GM21515 (cell line): ENCODE data around the gene PDCD1LG2.

ENCODE experiments used
- ATAC-seq: cut with Tn5 transposase; IDR thresholded peaks from one replicate; pipeline ENCODE4 v1.9.1; 2021; ENCODE audit not compliant: unreplicated experiment

The PDCD1LG2 gene

DNA sequence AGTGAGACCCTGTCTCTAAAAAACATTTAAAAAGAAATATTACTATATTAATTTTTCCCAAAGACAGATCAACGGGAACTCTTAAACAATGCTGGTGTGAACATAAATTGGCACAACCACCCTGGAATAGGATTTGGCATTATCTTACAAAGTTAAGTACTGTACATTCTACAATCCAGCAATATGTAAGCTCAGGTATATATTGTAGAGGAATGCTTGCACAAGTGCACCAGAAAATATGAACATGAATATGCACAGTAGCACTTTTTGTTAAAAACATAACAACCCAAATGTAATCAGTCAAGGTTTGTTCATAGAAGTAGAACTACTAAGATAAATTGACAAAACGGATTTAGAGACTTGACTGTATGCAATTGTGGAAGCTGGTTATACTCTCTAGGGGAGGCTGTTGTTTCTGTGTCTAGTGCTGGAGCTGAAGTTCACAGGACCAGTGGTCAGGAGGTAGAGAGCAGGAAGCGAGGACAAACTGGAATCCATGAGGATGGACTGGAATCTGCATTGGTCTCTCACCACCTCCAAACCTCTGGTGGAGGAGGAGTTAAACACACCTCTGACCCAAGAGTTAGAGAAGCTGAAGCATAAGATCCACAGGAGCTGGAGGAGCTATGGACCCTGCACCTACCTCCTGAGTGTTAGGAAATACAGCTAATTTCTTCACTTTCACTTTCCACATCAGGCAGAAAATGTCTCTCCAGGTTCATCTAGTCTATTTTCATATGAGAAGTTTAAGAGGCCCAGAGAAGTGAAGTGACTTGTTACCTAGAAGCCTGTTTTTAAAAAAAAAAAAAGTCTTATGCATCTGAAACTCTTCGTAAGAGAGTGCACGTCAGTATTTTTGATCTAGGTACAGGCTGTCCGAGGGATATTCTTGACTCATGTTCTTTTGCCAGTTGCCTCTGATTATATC is 98.2 kb downstream of the PDCD1LG2 start:
- ATAC-seq, result peak; percentile 48

DNA sequence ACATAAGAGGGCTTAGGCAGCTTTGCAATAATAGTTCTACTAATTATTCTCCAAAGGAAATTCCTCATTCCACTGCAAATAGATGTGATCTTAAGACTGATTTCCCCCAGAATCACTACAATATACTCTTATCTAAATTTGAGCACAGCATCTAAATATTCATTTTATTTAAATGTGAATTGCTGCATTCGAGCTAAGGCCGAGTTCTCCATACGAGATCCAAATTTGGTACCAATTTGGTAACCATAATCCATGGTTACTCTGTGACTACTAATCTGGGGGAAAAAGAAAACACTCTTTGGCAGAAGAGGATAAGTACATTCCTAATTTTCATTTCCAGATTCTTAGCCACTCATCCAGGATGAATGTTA is 98.9 kb downstream of the PDCD1LG2 start:
- ATAC-seq, result no peak

DNA sequence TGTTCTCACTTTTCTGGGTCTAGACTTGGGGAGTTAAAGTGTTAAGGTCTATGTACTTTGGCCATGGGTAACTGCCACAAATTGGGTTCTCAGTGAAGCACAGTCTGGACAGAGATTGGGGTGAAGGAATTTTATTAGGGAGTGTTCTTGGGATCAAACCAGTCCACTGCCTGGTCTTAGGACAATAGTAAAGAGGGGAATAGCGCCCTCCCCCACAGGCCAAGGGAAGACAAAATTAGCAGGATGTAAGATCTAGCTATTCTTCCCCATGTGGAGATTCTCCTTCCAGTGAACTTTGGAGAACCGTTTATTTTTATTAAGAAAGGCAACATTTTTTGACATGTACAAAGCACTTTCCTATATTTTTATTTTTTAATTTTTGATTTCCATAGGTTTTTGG is 100.2 kb downstream of the PDCD1LG2 start:
- ATAC-seq, result no peak

DNA sequence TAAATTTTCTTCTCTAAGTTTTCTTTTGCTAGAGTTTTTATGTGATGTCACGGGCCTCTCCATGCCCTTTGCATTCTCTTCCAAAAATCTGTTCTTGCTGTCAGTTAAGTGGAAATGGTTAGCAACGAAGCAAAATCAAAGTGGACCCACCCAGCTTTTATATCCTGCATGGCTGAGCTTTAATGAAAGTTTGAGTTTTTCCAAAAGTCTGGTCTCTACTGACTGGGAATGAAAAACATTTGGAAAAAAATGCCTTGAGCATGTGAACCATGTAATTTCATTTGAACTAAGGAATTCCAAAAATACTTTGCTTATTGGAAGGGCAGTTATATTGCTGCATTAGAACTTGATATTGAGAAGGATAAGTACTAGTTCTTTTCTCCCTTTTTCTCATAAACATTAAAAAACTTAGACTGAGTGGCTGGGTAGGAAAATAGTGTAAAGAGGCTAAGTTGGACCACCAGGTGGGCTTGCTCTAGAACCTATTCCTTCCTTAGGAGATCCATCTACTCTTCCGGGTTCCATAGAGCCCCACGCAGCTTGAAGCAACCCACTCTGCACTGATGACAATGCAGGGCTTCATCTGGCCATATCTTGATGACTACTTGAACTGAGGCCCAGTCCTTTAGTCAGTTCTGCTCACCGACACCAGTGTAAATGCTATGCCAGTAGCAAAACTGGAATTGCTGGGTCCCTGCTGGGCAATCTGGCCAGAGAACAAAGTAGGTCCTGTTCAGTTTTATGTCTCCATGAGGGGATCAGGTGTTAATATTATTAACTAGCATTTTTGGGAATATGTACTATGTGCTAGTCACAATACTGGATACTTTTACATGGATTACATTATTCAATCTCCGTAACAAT is 101.2 kb downstream of the PDCD1LG2 start:
- no peak for ATAC-seq

DNA sequence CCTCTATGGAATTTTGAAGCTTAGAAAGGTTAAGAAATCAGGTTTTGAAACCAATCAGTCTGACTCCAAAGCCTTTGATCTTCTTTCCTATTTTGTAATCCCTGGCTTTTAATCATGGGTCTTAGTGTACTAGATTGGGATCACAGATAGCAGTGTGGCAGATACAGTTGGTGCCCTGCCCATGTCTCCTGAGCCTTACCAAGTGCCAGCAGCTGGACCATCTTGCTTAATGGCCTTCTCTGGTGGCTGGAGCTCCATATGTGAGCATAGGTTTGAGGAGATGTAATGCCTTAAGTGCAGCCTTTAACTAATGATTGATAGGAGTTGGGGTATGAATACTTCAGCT is 101.8 kb downstream of the PDCD1LG2 start:
- ATAC-seq, result no peak

DNA sequence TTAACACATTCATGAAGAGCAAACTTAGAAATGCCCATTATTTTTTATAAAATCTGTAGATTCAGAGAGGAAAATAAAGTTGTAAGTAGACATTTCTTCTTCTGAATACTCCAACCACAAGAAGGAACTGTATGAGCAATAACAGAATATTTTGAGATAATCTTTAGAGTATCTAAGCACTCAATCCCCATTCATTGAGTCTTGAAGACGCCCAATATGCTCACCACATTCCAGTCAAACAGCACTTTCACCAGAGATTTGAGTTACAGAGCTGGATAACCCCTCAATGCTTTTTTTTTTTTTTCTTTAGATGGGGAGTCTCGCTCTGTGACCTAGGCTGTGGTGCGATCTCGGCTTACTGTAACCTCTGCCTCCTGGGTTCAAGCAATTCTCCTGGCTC is 103.9 kb downstream of the PDCD1LG2 start:
- ATAC-seq, result no peak

DNA sequence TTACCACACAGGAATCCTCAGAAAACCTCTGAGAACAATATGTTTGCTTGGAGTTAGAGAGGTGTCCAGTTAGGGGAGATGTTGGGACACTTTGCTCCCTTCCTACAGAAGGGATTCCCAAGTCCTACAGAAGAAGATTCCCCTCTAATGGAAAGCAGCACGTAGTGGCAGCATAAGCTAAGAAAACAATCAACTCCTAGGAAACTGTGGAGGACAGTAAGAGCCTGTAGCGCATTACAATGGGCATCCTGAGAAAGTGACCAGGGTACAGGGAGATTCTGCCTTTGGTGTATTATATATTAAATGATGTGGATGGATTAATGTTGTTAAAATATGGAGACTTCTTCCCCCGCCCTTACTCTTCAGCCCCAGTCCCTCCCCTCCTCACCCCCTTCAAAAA is 104.7 kb downstream of the PDCD1LG2 start:
- ATAC-seq, result no peak

DNA sequence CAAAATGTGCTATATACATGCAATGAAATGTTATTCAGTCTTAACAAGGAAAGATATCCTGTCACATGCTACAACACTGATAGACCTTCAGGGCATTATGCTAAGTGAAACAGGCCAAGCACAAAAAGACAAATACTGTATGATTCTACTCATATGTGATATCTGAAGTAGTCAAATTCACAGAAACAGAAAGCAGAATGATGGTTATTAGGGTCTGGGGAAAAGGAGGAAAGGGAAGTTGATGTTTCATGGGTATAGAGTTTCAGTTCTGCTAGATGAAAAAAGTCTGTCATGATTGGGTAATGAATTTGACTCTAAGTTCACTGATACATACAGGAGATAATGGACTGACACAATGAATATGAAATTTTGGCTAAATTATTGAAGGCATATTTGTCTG is 107.4 kb downstream of the PDCD1LG2 start:
- ATAC-seq, result peak; percentile 94

DNA sequence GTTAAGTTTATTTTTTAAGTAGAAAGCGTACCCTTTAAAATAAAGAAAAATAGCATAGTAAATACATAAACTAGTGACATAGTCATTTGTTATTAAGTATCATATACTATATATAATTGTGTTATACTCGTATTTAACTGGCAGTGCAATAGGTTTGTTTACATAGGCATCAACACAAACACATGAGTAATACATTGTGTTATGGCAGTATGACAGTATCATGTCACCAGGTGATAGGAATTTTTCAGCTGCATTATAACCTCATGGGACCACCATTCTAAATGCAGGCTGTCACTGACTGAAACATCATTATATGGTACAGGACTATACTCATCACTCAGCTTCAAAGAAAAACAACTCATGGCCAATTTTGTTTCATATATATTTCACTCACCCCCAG is 110.2 kb downstream of the PDCD1LG2 start:
- ATAC-seq, result no peak
